IMR-90 (cell line): Measurements from ENCODE around the gene ITGAX. TPM values are rescaled to one million over a fixed set of nuclear protein-coding genes. Genes with fewer than 3 reads are reported as not detected.

Experiments used
- ATAC-seq: fragments of 200-7000 bp; cut with Tn5 transposase; 2 replicates; pipeline ENCODE4 v1.9.1; 2020; ENCODE audit warnings: low read depth, mild to moderate bottlenecking, moderate library complexity
- BruUV-seq: library from RNA; stranded (reverse); fragments of 400-500 nt; replicated peaks from 2 replicates; lab custom pipeline; 2021; lab: Mats Ljungman, UMichigan
- CTCF ChIA-PET: fragments of 300-600 bp; formaldehyde crosslinking; extraction: SDS; loops from one replicate; lab custom pipeline; 2021; ENCODE audit warnings: antibody characterized with exemption; lab: Yijun Ruan, JAX
- POLR2A ChIA-PET: fragments of 300-600 bp; sonication (Branson Sonifier 250); formaldehyde crosslinking; loops from one replicate; lab custom pipeline; 2022; ENCODE audit warnings: antibody characterized with exemption; ENCODE audit not compliant: unreplicated experiment; lab: Charles Lee
- DNase-seq: peaks from one replicate; pipeline ENCODE4 v3.0.0; 2013
- H2AFZ ChIP-seq: replicated peaks from 2 replicates; pipeline ENCODE3; 2013; ENCODE audit warnings: low read length, mild to moderate bottlenecking; ENCODE audit not compliant: poor library complexity
- H2AK5ac ChIP-seq: 2 replicates; pipeline ENCODE4 v1.6.1; 2013; ENCODE audit warnings: low read depth, low read length, inconsistent platforms
- H2AK9ac ChIP-seq: replicated peaks from 2 replicates; pipeline ENCODE3; 2013; ENCODE audit warnings: mild to moderate bottlenecking, low read depth, low read length, moderate library complexity; ENCODE audit not compliant: poor library complexity
- H2BK120ac ChIP-seq: 2 replicates; pipeline ENCODE4 v1.6.1; 2013; ENCODE audit warnings: low read depth, low read length, inconsistent platforms
- H2BK15ac ChIP-seq: 3 replicates; pipeline ENCODE4 v1.6.1; 2013; ENCODE audit warnings: low read depth, low read length, inconsistent platforms
- H2BK20ac ChIP-seq: 2 replicates; pipeline ENCODE4 v1.6.1; 2013; ENCODE audit warnings: low read depth, mild to moderate bottlenecking, inconsistent platforms, low read length, moderate library complexity
- H2BK5ac ChIP-seq: 2 replicates; pipeline ENCODE4 v1.6.1; 2013; ENCODE audit warnings: mild to moderate bottlenecking, low read depth, low read length, inconsistent platforms; ENCODE audit not compliant: poor library complexity, severe bottlenecking
- H3K14ac ChIP-seq: replicated peaks from 2 replicates; pipeline ENCODE4 v1.6.1; 2013; ENCODE audit warnings: low read depth, low read length, inconsistent platforms
- H3K18ac ChIP-seq: 2 replicates; pipeline ENCODE4 v1.6.1; 2013; ENCODE audit warnings: low read depth, low read length, control low read depth
- H3K23ac ChIP-seq: 2 replicates; pipeline ENCODE4 v1.6.1; 2013; ENCODE audit warnings: low read depth, low read length, inconsistent platforms
- H3K27ac ChIP-seq: 2 replicates; pipeline ENCODE4 v1.5.1; 2013; ENCODE audit warnings: mild to moderate bottlenecking, control low read depth, low read length; ENCODE audit not compliant: insufficient read depth
- H3K27me3 ChIP-seq: 2 replicates; pipeline ENCODE4 v1.6.1; 2013; ENCODE audit warnings: low read length; ENCODE audit not compliant: control insufficient read depth, insufficient read depth
- H3K36me3 ChIP-seq: 2 replicates; pipeline ENCODE4 v1.6.1; 2013; ENCODE audit warnings: low read length, mixed read lengths; ENCODE audit not compliant: control insufficient read depth, insufficient read depth
- H3K4ac ChIP-seq: 2 replicates; pipeline ENCODE4 v1.6.1; 2013; ENCODE audit warnings: low read depth, low read length, inconsistent platforms
- H3K4me1 ChIP-seq: 2 replicates; pipeline ENCODE4 v1.6.1; 2013; ENCODE audit warnings: low read length, mixed read lengths; ENCODE audit not compliant: control insufficient read depth, insufficient read depth
- H3K4me2 ChIP-seq: 2 replicates; pipeline ENCODE4 v1.6.1; 2013; ENCODE audit warnings: low read depth, mild to moderate bottlenecking, control low read depth, low read length, moderate library complexity
- H3K4me3 ChIP-seq: 2 replicates; pipeline ENCODE4 v1.5.1; 2013; ENCODE audit warnings: low read depth, mild to moderate bottlenecking, control low read depth, low read length, moderate library complexity; ENCODE audit not compliant: insufficient read depth
- H3K56ac ChIP-seq: 2 replicates; pipeline ENCODE4 v1.6.1; 2013; ENCODE audit warnings: low read length, inconsistent platforms; ENCODE audit not compliant: insufficient read depth; ENCODE audit errors: extremely low read depth
- H3K79me1 ChIP-seq, 2 experiments: 2 replicates each; pipeline ENCODE4 v1.6.1; 2013; ENCODE audit warnings: low read length in 2 of 2, inconsistent platforms in 1 of 2, low read depth in 1 of 2
- H3K9ac ChIP-seq: 2 replicates; pipeline ENCODE4 v1.6.1; 2013; ENCODE audit warnings: low read depth, low read length, control low read depth
- H3K9me1 ChIP-seq: 2 replicates; pipeline ENCODE4 v1.6.1; 2013; ENCODE audit warnings: low read length, inconsistent platforms; ENCODE audit not compliant: insufficient read depth
- H3K9me3 ChIP-seq: 2 replicates; pipeline ENCODE4 v1.6.1; 2013; ENCODE audit warnings: low read length; ENCODE audit not compliant: control insufficient read depth, insufficient read depth
- H4K20me1 ChIP-seq: 2 replicates; pipeline ENCODE4 v1.6.1; 2013; ENCODE audit warnings: low read length, inconsistent platforms; ENCODE audit not compliant: insufficient read depth
- H4K5ac ChIP-seq: 2 replicates; pipeline ENCODE4 v1.6.1; 2013; ENCODE audit warnings: mild to moderate bottlenecking, low read depth, low read length, control low read depth
- H4K8ac ChIP-seq, 2 experiments: 2 replicates each; pipeline ENCODE4 v1.6.1; 2013; ENCODE audit warnings: low read depth in 2 of 2, low read length in 2 of 2, control low read depth in 1 of 2, inconsistent platforms in 1 of 2
- H4K91ac ChIP-seq: 2 replicates; pipeline ENCODE4 v1.6.1; 2013; ENCODE audit warnings: low read depth, low read length, inconsistent platforms; ENCODE audit not compliant: insufficient read depth
- CEBPB ChIP-seq: IDR thresholded peaks from 2 replicates; pipeline ENCODE4 v1.6.1; 2012; ENCODE audit warnings: low read depth, low read length, improper control_type of control experiment
- CHD1 ChIP-seq: IDR thresholded peaks from 2 replicates; pipeline ENCODE4 v1.6.1; 2012; ENCODE audit warnings: low read depth, low read length, improper control_type of control experiment
- ELK1 ChIP-seq: fragments of 150-350 bp; IDR thresholded peaks from 2 replicates; pipeline ENCODE4 v1.6.1; 2016; ENCODE audit warnings: low read depth, mild to moderate bottlenecking, low read length, moderate library complexity, borderline replicate concordance
- FOS ChIP-seq: fragments of 150-350 bp; IDR thresholded peaks from 2 replicates; pipeline ENCODE4 v1.6.1; 2016; ENCODE audit warnings: low read depth, low read length
- MXI1 ChIP-seq: IDR thresholded peaks from 2 replicates; pipeline ENCODE4 v1.6.1; 2012; ENCODE audit warnings: low read depth, mild to moderate bottlenecking, low read length, moderate library complexity, borderline replicate concordance
- NFE2L2 ChIP-seq: fragments of 150-350 bp; IDR thresholded peaks from 2 replicates; pipeline ENCODE4 v1.6.1; 2016; ENCODE audit warnings: low read depth, mild to moderate bottlenecking, low read length
- RAD21 ChIP-seq: IDR thresholded peaks from 2 replicates; pipeline ENCODE4 v1.6.1; 2012; ENCODE audit warnings: low read length, improper control_type of control experiment
- RCOR1 ChIP-seq: IDR thresholded peaks from 2 replicates; pipeline ENCODE4 v1.6.1; 2012; ENCODE audit warnings: mild to moderate bottlenecking, low read length, improper control_type of control experiment; ENCODE audit not compliant: insufficient replicate concordance
- SMC3 ChIP-seq: fragments of 150-350 bp; IDR thresholded peaks from 2 replicates; pipeline ENCODE4 v1.6.1; 2016; ENCODE audit warnings: low read depth, mild to moderate bottlenecking, antibody characterized with exemption, low read length, moderate library complexity
- WGBS, 2 experiments: methylation state at CpG; one replicate each; pipeline versions ENCODE4 v1.1.5 to v1.1.7; 2013; ENCODE audit warnings: missing lambda C conversion rate in 2 of 2; ENCODE audit not compliant: insufficient read length in 1 of 2; ENCODE audit errors: extremely low coverage in 2 of 2; 5-methylcytosine and 5-hydroxymethylcytosine counted together
- dilution Hi-C: fragments of 300-500 bp; cut with HindIII; formaldehyde crosslinking; loops from one replicate; pipeline ENCODE4 v1.14.3; 2018; ENCODE audit warnings: low sequenced_read_pairs; ENCODE audit not compliant: unreplicated experiment
- in situ Hi-C: fragments of 300-500 bp; cut with MboI; formaldehyde crosslinking; loops from 3 replicates; pipeline ENCODE4 v1.14.3; 2019; ENCODE audit warnings: low sequenced_read_pairs, inconsistent platforms, mixed read lengths
- intact Hi-C: fragments of 100-400 bp; cut with micrococcal nuclease; formaldehyde crosslinking; loops from 2 replicates; pipeline ENCODE4 v1.10.0; 2022
- polyA plus RNA-seq, 3 experiments: library from polyadenylated mRNA; depleted of rRNA; stranded (reverse); fragments of >200 nt; gene quantifications; 2 replicates each; pipeline ENCODE4 v1.2.3, GENCODE V29; 2012; ENCODE audit warnings: low replicate concordance in 1 of 3
- total RNA-seq: library from RNA; depleted of rRNA; stranded (reverse); fragments of >200 nt; gene quantifications from 2 replicates; pipeline ENCODE4 v1.2.3, GENCODE V29; 2012
- TF ChIP-seq, protein P1 (sequence below): fragments of 150-350 bp; IDR thresholded peaks from 2 replicates; pipeline ENCODE4 v1.6.1; 2017; ENCODE audit warnings: mild to moderate bottlenecking, antibody characterized with exemption, low read length, low read depth

Gene ITGAX
- total and polyA plus RNA-seq, 2 of the 4 experiments (the other 2 are of a cell fraction), result 0.09 to 0.18 TPM

DNA sequence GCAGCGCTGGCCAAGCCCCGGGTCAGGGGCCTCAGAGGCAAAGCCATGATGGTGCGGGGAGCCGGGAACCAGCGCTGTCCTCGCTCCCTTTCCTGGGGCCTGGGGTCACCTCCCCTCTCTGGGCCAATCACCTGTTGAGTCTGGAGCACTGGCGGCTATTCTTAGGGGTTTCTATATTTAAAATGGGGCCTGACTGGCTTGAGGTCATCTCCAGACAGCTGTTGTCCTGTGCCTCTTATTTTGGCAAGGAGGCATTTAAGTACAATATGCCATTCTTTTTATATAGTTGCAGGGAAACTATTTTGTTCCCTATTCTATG, 73.3 kb downstream of the ITGAX start, which contains the start of gene COX6A2:
Gene COX6A2 (minus strand): TSS at position 82 of the 319 bp plus-strand sequence. CDS start 35 bp downstream, at position 47.
- Histone ChIP-seq H4K5ac (no peak within 1 kb of the TSS), H2AFZ (peak within 1 kb of the TSS; percentile 61), H4K20me1 (no peaks in the 10 kb centered on the region), H3K4me2 (peak within 1 kb of the TSS; percentile 66), H2AK9ac (no peak within 1 kb of the TSS), H3K56ac (no peak within 1 kb of the TSS), H3K4me1 (no peaks in the 10 kb centered on the region), H3K27ac (no peak within 1 kb of the TSS), H3K9me1 (no peaks in the 10 kb centered on the region), H3K9me3 (no peaks in the 10 kb centered on the region; the same call in 1 of the 2 replicates), H3K4ac (no peak within 1 kb of the TSS), H3K23ac (no peak within 1 kb of the TSS), H3K79me1 (no peaks in the 10 kb centered on the region), H2BK20ac (no peak within 1 kb of the TSS), H4K91ac (no peak within 1 kb of the TSS), H2BK5ac (no peak within 1 kb of the TSS), H3K14ac (no peak within 1 kb of the TSS), H4K8ac (no peak within 1 kb of the TSS), H2BK120ac (no peak within 1 kb of the TSS), H2BK15ac (no peak within 1 kb of the TSS), H3K18ac (no peak within 1 kb of the TSS), H3K36me3 (no peaks in the 10 kb centered on the region), H3K4me3 (peak within 1 kb of the TSS; percentile 38), H2AK5ac (no peak within 1 kb of the TSS), H3K27me3 (peaks cover 25% of the 10 kb centered on the region), H3K9ac (no peak within 1 kb of the TSS)
- ChIA-PET POLR2A (no interaction called here), CTCF (interaction anchor here (1.2 kb wide), 1 partner anchor 11 kb away, joined by 3 read pairs; no protein-coding TSS in a partner anchor)
- dilution Hi-C loops (no loop called here), in situ Hi-C loops (no loop called here), intact Hi-C loops (no loop called here)
- 60% methylated on average over 1 of the region's 7 CpGs; no CpG with 5 or more reads in 1 of the 2 experiments for WGBS, 2 experiments
- TF ChIP-seq CEBPB (no peak), NFE2L2 (no peak), RCOR1 (no peak), ELK1 (no peak), MXI1 (no peak), CHD1 (no peak), RAD21 (no peak), FOS (no peak), SMC3 (no peak)
- TF ChIP-seq, protein P1, sequence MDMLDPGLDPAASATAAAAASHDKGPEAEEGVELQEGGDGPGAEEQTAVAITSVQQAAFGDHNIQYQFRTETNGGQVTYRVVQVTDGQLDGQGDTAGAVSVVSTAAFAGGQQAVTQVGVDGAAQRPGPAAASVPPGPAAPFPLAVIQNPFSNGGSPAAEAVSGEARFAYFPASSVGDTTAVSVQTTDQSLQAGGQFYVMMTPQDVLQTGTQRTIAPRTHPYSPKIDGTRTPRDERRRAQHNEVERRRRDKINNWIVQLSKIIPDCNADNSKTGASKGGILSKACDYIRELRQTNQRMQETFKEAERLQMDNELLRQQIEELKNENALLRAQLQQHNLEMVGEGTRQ, result no peak
- no peak for ATAC-seq
- BruUV-seq, result no TSS peak
- DNase-seq, result no peak
